HT-29 (cell line): ENCODE results near the gene PMS2. TPM values are rescaled to one million over a fixed set of nuclear protein-coding genes. Genes with fewer than 3 reads are reported as not detected.
"Not testable (repeated sequence)": the region's sequence is repeated elsewhere in the genome, so short reads cannot be mapped to it uniquely, and the experiment has no call there.

Experiments used
- DNase-seq: peaks from one replicate; pipeline ENCODE4 v3.0.0-alpha.2; 2015; ENCODE audit warnings: low spot score
- total RNA-seq: library from RNA; depleted of rRNA; stranded (reverse); fragments of >200 nt; shearing (Covaris generic); gene quantifications from 2 replicates; pipeline ENCODE4 v1.2.3, GENCODE V29; 2014

Gene PMS2
- total RNA-seq, 1 experiment from 2014 or later: 13.1 TPM

GRCh38 chr7:6016653-6016966 lies 7.8 kb upstream of the PMS2 start:
- no peak for DNase-seq

GRCh38 chr7:6015917-6016652 lies 7.2 kb upstream of the PMS2 start:
- DNase-seq: no peak

- peak; percentile 68 for DNase-seq
Observed at GRCh38 chr7:6012355-6013104, 3.7 kb upstream of the PMS2 start.

DNA sequence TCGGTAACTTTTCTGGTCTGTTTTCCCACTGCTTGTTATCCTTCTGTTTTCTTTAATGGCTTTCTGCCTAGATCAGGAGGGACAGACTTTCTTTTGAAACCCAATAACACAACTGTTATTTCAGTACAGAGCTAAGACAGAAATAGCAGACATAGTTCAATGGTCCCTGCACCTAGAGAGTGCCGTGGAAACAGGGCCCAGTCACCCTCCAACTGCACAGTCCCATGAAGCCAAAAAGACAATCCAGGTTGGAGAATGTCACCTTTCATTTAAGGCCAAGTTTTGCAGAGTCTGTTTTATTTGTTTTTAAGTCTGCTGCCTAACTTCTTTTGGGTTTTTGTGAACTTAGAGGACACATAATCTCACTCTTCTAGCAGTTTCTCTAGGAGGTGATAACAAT lies 2.7 kb upstream of the PMS2 start:
- DNase-seq: no peak

DNA sequence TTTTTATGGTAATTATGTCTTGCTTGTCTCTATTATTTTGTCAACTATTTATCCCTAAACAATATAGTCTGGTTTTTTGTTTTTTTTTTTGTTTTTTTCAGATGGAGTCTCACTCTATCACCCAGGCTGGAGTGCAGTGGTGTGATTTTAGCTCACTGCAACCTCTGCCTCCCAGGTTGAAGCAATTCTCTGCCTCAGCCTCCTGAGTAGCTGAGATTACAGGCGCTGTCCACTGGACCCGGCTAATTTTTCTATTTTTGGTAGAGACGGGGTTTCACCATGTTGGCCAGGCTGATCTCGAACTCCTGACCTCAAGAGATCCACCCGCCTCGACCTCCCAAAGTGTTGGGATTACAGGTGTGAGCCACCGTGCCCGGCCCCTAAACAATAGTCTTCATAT lies 1.5 kb upstream of the PMS2 start:
- not testable (repeated sequence) for DNase-seq

DNA sequence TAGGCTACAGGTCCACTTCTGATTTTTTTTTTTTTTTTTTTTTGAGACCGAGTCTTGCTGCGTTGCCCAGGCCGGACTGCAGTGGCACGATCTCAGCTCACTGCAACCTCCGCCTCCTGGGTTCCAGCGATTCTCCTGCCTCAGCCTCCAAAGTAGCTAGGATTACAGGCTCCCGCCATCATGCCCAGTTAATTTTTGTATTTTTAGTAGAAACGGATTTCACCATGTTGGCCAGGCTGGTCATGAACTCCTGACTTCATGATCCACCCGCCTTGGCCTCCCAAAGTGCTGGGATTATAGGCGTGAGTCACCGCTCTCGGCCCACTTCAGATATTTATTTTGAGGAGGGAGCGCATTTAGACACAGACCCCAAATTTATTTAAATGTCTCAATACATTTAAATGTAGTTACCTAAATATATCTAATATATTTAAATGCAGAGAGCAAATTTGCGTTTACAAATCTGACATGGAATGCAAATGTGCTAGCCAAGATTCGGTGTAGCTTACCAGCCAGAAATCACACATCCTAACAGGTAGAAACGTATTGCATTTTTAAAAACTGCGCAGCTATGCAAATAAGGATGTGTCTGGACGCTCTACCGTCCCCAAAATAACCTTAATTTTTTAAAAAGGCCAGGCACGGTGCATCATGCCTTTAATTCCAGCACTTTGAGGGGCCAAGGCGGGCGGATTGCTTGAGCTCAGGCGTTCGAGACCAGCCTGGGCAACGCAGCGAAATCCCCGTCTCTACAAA lies 836 bp downstream of the PMS2 start:
- DNase-seq: peak; percentile 17

DNA sequence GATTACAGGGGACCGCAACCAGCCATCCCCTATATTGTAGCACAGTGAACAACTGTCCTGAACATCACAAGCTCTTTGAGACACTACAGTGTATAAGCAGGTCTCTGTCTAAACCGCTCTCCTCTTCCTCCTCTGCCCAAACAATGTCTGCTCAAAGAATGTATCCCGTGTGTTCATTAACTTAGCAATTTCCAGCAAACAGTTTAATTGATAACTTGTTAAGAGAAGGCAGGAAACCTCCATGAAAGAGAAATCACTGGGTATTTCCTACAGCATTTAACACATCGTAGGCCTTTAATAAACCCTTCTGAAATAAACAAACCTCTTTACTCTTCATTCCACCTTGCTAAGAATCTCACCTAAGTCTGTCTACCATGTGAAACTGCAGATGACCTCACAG lies 1.5 kb downstream of the PMS2 start:
- DNase-seq: no peak

DNA sequence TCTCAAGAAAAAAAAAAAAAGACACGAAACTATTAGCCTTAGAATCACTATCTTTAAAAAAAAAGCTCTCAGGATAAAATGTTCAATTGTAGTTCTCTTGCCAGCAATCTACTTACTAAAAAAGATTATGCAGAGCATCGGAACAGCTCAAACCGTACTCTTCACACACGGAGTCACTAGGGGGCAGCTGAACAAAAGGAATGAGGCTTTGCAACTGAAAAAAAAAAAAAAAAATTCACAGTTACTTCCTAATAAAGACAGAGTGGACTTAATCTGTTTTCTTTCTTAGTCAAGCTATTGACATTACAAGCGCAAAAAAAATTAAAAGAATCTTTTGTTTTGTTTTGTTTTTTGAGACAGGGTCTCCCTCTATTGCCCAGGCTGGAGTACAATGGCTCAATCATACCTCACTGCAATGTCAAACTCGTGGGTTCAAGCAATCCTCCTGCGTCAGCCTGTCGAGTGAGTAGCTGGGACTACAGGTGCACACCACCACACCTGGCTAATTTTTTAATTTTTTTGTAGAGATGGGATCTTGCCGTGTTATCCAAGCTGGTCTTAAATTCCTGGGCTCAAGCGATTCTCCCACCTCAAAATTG lies 11.5 kb downstream of the PMS2 start:
- peak; percentile 81 for DNase-seq

- DNase-seq: not testable (repeated sequence)
Observed at GRCh38 chr7:5987061-5987460, 21.8 kb downstream of the PMS2 start.

GRCh38 chr7:5979680-5980314 lies 29.1 kb downstream of the PMS2 start:
- not testable (repeated sequence) for DNase-seq

- DNase-seq: not testable (repeated sequence)
Observed at GRCh38 chr7:5973580-5973979, 35.3 kb downstream of the PMS2 start.

GRCh38 chr7:5970347-5970911 lies 38.4 kb downstream of the PMS2 start, which contains the start of gene RSPH10B:
TSS of gene RSPH10B (minus strand) at chr7:5970689. CDS start at chr7:5967116, 3,573 bp downstream.
- not testable (repeated sequence) for DNase-seq

DNA sequence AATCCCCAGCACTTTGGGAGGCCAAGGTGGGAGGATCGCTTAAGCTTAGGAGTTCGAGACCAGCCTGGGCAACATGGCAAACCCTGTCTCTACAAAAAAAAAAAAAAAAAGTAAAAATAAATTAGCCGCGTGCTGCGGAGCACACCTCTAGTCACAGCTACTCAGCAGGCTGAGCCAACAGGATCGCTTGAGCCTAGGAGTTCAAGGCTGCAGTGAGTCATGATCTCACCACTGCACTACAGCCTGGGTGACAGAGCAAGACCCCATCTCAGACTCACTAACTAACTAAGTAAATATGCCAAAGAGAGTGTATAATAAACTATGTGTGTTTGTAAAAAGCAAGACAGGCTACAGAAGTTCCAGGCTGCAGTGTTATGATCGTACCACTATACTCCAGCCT lies 45.0 kb downstream of the PMS2 start:
- DNase-seq: not testable (repeated sequence)

DNA sequence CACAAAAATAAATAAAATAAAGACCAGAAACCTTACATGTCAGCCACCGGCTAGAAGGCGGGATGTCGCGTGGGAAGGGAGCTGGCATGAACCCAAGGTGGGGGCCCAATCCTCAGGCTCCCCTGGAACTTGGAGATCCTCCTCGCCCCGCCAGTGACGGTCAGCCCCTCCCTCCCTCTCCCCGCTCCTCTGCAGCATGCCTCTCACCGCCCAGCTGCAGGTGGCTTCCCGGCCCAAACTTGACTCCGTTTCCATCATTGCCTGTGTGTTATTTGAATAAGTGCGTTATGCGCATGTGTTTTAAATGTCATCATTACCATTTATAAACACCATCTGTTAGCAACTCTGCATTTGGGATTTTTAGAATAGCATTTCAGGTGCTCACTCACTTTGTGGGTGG lies 45.6 kb downstream of the PMS2 start:
- not testable (repeated sequence) for DNase-seq

DNA sequence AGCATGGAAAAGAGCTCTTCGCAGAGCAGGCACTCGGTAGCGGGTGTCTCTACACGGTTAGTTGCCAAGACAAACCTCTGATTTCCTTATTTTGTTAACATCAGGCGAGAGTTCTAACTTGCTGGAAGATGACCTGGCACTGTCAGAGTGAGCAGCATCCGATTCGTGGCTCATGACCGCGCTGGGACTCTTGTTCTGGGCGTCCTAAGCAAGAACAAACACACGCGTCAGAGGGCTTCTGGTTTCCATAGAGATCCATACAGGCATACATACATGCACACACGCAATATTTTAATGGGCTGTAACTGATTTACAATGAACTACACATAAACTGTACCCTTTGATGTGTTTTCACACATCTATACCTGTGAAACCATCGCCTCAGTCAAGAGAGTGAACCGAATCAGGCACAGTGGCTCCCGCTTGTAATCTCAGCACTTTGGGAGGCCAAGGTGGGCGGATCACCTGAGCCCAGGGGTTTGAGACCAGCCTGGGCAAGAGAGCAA lies 73.9 kb downstream of the PMS2 start:
- DNase-seq: not testable (repeated sequence)

DNA sequence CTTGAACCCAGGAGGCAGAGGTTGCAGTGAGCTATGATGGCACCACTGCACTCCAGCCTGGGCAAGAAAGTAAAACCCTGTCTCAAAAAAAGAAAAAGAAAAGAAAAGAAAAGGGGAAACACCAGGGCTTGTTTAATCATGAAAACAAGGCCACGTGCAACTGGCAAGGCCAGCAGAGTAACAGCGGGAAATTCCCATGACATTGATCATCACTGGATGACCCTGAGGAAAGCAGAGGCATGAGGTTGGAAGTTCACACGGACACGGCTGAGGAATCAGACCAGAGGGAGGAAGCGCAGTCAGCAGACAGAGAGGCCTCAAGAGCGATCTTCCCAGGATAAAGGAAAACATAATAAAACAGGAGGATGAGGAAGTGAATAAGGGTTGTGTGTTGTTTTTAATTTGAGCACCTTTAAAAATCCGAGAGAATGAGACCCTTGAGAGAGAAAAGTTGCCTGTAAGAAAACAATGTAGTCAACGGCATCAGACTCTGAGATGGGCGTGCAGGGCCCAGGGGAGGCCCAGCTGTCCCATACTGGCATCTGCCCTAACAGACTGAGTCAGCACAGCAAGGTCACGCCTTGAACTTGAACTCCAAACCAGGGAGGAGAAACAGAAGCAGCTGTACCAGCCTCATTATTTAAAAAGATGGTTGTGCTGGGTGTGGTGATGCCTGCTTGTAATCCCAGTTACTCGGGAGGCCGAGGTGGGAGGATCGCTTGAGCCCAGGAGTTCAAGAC lies 76.8 kb downstream of the PMS2 start:
- not testable (repeated sequence) for DNase-seq

DNA sequence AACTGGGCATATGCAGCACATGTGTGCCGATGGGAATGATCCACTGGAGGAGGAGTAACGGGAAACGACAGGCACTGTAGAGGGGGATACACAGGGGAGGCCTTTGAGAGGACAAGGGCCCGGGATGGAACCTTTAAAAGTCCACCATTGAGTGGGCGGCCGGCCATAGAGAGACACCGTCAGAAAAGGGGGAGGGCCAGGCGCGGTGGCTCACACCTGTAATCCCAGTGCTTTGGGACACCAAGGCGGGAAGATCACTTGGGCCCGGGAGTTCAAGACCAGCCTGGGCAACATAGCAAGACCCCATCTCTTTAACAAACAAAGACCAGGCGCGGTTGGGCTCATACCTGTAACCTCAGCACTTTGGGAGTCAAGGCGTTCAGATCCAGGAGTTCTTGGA lies 77.6 kb downstream of the PMS2 start:
- DNase-seq: not testable (repeated sequence)

GRCh38 chr7:5930290-5930689 lies 78.6 kb downstream of the PMS2 start:
- DNase-seq: not testable (repeated sequence)

GRCh38 chr7:5926263-5926870 lies 82.5 kb downstream of the PMS2 start:
- not testable (repeated sequence) for DNase-seq

GRCh38 chr7:5924630-5925029 lies 84.2 kb downstream of the PMS2 start:
- not testable (repeated sequence) for DNase-seq
